GM18498 (cell line): ENCODE data around the gene CST8.

ENCODE experiments used
- ATAC-seq: cut with Tn5 transposase; IDR thresholded peaks from one replicate; pipeline ENCODE4 v1.9.1; 2021; ENCODE audit warnings: mild to moderate bottlenecking, moderate library complexity; ENCODE audit not compliant: unreplicated experiment

CST8 gene

DNA sequence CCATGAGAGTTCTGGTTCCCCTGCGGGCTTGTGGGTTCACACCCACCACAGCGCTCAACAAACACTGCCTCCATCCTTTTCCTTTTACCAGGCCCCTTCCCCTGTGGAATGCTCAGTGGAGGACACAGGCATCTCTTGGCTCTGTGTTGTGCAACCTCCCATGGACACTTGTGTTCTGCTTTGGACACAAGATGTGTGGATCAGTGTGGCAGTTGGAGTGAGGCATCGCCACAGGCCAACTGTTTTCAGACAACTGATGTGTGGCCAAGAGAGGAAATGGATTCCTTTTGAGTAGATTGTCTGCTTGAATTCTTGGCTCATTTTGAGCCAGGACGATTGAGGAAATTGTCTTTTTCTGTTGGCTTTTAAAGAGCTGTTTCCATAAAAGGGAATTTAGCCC, 26.8 kb downstream of the CST8 start:
- ATAC-seq, result no peak

DNA sequence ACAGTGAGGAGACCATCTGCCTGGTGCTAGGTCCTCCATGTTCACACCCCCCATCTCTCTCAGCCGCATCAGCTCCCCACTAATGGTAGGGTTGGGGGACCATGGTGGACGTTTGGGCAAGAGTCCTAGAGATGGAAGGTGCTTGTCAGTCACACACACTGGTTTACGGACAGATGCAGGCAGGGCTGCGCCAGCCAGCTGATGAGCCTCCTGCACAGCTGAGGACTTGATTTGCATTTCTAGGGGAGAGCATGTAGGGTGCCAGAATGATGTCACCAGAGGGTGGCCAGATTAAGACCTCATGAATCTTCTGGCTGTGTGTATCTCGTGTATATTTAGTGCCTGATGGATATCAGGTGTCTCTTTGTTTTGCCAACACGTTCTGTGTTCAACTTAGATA, 28.6 kb downstream of the CST8 start:
- ATAC-seq, result no peak

DNA sequence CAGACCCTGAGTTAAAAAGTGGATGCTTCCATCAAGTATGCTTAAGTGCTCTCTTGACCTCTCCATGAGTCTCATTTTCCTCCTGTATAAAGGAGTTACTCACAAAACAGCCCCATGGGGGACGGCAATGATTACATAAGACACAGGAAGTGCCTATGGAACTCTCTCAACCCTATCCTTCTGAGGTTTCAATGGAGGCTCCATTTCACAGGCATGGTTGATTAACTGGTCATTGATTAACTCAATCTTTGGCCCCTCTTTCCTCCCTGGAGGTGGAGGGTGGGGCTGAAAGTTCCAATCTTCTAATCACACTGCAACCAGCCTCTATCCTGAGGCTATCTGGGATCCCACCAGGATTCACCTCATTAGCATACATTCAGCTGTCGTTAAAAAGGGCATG, 29.3 kb downstream of the CST8 start:
- no peak for ATAC-seq

DNA sequence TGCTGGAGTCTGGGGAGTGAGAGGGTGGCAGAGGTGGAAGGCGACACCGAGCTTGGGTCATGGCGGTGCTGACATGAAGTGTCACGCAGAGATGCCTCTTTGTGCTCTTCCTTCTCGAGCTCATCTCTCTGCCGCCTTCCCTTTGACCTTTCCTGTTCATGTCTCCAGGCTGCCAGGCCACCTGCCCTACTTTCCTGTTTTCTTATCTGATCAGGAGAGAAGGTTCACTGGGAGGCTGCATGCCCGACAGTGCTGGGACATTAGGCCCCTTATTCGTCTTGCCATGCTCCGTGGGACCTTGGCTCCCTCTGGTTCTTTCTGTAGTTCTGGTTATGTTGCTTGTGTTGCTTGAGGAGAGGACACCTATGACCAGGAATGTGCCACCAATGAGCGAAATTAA, 33.2 kb downstream of the CST8 start:
- no peak for ATAC-seq

DNA sequence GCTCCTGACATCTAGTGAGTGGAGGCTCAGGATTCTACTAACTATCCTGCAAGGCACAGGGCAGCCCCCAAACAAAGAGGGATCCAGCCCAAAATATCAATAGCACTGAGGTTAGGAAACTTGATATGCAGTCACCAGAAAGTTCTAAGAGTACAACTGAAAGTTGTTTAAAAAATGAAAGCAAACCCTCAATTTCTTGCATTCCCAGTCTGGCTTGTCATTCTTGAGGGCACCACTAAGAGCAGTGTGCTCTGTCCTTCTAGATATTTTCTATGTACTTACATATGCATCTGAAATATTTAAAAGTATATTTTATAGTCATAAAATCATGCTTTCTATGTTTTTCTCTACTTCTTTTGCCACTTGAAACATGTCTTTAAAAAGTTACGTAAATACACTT, 35.9 kb downstream of the CST8 start:
- no peak for ATAC-seq

DNA sequence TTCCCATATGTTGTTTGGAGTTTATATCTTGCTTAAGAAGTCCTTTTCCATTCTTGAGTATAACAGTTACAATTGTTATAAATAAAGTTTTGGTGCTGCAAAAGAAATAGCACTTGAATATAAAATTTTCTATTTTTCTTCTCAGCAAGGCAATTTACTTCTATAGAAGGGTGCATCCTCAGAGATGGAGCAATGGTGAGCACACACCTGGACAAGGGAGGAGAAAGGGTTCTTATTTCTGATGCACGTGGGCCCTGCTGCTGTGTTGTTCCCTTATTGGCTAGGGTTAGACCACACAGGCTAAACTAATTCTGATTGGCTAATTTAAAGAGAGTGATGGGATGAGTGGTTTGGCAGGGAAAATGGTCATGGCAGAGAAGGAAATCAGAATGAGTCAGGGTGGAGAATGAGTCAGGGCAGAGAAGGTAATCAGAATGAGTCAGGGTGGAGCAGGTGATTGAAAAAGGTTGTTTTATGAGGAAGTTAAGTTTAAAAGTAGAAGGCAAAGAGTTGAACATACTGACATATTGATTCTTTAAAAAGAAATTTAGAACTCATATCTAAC, 38.0 kb downstream of the CST8 start:
- ATAC-seq, result no peak

DNA sequence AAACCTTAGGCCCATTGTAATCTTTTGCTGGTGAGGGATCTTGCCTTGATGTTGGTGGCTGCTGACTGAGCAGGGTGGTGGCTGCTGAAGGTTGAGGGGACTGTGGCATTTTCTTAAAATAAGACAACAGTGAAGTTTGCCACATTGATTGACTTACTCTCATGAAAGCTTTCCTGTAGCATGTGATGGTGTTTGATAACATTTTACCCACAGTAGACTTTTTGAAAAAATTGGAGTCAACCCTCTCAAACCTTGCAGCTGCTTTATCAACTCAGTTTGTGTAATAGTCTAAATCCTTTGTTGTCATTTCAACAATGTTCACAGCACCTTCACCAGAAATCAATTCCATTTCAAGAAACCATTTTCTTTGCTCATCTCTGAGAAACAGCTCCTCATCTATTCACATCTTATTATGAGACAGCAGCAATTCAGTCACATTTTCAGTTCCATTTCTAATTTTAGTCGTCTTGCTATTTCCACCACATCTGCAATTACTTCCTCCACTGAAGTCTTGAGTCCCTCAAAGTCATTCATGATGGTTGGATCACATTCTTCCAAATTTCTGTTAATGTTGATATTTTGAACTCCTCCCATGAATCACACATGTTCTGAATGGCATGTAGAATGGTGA, 40.1 kb downstream of the CST8 start:
- peak; percentile 74 for ATAC-seq

DNA sequence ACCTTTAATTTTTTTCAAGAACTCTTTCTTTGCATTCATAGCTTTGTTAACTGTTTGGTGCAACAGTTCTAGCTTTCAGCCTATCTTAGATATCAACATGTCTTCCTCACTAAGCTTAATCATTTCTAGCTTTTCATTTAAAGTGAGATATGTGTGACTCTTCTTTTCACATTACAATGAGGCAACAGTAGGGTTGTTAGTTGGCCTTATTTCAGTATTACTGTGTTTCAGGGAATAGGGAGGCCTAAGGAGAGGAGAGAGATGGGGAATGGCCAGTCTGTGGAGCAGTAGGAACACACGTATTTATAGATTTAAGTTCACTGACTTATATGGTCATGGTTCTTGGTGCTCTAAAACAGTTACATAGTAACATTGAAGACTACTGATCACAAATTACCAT, 41.6 kb downstream of the CST8 start:
- no peak for ATAC-seq

DNA sequence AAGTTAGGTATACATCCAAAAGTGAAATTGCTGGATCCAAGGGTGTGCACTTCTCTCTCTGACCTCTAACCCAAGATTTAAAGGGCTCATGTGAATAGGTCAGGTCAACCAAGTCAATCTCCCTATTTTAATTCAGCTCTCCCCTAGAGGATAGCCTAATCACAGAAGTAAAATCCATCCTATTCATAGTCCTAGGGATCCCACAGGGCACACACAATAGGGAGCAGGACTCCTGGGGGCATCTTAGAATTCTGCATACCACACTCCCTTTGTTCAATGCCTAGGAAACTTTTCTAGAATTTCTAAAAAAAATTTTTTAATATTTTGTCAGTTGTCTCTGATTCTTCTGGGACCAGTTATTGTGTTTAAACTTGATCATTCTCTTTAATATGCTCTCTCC, 42.2 kb downstream of the CST8 start:
- ATAC-seq, result no peak

DNA sequence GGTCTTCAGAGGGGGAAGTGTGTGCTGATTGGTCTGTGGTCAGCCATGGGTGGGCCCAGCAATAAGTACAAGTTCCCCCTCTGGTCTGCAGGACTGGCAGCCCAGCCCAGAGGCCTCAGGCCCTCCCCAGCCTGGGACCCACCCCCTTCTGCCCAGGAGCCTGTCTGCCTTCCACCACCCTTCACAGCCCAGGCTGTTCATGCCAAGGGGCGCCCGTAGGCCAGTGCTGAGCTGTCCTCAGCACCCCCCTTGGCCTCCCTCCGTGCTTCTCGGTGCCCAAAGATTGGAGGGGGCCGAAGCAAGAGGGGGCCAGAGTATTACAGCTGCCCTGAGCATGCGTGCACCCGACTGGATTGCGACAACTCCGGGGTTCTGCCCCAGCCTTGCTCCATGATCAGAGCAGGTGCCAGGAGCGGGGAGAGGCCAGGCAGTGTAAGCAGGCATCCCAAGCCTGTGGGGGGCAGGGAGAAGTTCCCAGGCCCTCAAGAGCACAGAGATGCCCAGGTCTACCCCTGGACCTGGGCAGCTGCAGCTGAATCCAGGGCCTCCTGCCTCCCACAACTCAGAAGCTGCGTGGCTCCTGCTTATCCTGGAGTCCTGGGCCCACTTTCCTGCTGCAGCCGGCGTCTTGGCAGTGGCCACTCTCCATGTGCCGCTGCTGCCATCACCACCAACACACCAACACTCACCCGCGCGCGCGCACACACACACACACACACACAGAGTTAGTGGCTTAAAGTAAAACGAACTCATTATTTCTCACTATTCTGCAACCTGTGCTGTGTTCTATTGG, 44.1 kb downstream of the CST8 start:
- ATAC-seq, result no peak

DNA sequence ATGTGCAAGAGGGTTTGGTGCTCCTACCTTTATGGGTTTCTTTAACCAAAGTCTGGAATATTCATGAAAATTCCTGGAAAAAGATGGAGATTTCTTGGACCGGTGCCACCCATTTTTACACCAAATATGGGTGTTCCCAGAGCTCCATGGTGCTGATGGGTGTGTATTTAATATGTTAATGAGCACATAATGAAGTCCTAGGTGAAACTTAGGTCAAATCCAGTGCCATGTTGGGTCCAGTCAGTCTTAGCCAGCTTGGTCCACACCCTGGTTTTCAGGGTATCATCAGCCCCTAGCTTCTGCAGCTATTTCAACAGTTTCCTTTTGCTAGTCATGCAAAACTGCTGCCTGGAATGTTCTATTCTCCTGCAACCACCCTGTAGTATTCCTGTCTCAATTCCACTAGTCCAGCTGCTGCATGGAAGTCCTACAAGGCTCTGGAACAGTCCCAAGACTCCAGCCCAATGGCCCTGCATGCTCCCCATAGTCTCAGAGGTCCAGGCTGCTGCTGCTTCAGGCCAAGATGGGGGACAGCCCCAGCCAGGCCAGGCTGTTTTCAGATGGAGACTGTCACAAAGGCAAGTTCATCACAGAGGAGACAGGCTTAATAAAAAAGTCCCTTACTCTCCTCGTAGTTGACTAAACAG, 45.5 kb downstream of the CST8 start:
- ATAC-seq, result no peak

DNA sequence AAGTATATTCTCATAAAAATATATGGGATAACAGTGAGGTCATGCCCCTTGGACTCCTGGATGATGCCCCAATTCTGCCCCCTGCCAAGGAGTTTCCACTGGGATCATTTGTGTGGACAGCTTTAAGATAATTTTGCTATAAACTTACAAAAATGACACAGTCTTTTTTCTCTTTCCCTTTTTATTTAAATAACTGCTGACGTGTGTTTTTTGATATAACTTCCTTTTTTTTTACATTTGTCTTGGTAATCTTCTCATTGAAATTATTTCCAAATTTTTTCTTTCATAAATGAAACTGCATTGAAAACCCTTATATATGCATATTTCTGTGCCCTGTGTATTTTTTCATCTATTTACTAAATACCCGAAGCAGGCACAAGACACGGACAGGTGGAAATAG, 46.1 kb downstream of the CST8 start:
- ATAC-seq, result no peak

DNA sequence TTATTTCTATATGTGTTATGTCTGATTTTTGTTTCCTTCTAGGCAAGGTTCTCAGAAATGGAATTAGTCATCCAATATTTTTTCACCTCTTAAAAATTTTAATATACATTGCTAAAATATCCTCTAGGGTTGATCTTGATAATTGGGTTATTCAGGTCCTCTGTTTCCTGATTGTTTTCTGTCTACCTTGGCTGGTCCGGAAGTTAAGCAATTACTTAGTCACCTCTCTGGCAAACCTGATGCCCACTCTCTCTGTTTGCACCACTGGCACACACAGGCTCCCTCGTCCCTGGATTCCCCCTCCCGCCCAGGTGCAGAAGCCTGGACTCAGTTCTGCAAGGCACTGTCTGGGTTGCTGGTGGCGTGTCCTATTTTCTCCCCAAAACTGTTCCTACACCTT, 49.7 kb downstream of the CST8 start:
- no peak for ATAC-seq

DNA sequence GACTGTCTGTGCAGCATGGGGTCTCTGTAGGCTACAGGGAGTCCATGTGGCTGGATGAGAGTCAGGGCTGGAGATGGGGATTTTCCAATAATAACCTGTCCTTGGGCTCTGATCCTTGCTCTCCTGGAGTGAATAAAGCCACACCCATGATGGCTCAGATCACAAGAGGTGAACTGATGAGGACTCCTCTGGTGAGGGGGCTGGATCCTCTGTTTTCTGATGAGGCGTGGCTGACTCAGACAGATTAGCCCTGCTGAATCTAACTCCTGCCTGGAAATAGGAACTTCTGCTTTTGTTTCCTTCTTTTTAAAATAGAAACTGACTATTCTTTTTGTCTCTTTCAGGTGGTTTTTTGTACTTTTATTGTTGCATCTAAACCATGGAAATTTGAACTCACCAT, 50.4 kb downstream of the CST8 start:
- ATAC-seq, result no peak

DNA sequence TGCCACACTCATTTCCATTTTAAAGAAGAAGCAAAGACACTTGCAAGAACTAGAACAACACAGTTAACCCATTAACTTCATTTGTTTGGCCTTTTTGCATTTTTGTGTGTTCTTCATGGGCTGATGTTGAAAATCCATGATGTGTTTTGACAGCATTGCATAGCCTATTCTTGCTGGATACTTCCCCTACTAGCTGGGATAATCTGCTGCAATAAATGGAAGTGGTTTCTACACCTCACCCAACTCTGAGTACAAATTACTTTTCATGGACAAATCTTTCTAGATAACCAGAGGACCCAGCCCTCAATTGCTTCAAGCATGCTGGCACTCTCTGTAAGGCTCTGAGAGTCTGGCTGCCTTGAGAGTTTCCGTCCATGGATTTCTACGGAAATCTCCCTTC, 50.9 kb downstream of the CST8 start:
- ATAC-seq, result no peak

DNA sequence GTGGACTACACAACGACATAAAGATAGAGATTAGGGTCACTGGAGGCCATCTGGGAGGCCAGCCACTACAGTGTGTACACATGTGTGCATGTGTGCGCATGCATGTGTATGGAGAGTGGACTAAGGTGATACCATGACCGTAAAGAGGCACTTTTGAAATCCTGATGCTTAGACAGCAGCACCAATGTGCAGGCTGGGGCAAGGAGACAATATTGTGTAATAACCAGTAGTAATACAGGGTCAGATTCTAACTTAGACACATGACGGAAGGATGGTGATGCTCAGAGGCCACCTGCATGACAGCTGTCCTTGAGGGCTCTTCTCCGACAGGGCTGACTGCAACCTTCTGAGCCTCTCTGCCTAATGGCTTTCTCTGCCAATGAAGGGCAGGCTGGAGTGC, 51.9 kb downstream of the CST8 start:
- no peak for ATAC-seq

DNA sequence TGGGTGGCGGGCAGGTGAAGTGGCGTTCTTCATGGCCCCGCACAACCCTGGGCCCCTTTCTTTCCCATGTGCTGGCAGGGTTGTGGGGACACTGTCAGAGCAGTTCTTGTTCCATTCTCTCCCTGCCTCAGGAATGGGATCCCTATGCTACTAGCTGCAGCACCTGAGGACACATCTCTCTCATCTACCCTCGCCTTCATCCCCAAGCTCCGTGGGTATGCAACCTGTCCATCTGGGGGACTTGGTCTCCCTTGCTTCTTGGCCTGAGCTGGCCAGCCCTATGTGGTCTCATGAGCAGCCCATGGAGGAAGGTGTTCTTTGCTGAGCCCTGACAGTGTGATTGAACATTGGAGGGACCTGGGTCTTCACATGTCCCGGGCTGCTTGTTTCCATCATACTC, 53.2 kb downstream of the CST8 start:
- no peak for ATAC-seq
